Raji (cell line): ENCODE data around the gene ECI2.

ENCODE experiments used
- POLR2A ChIP-seq: IDR thresholded peaks from 2 replicates; pipeline ENCODE4 v1.6.1; 2011; ENCODE audit warnings: low read depth, low read length, control low read depth; ENCODE audit not compliant: insufficient read depth

Gene ECI2

GRCh38 chr6:4125933-4126864 is 9.2 kb downstream of the ECI2 start:
- TF ChIP-seq POLR2A = no peak

- no peak for TF ChIP-seq POLR2A
These were observed 9.9 kb downstream of the ECI2 start for GRCh38 chr6:4125500-4125899.

GRCh38 chr6:4124351-4124750 is 11.0 kb downstream of the ECI2 start:
- TF ChIP-seq POLR2A = no peak

GRCh38 chr6:4115741-4116140 is 19.6 kb downstream of the ECI2 start:
- TF ChIP-seq POLR2A = no peak

- TF ChIP-seq POLR2A = no peak
These were observed 21.3 kb downstream of the ECI2 start for GRCh38 chr6:4114123-4114522.

- TF ChIP-seq POLR2A = no peak
These were observed 21.7 kb downstream of the ECI2 start for GRCh38 chr6:4113649-4114048.

- TF ChIP-seq POLR2A = no peak
These were observed 23.0 kb downstream of the ECI2 start for GRCh38 chr6:4112366-4112765.

- TF ChIP-seq POLR2A = no peak
These were observed 26.7 kb downstream of the ECI2 start for GRCh38 chr6:4108561-4109093.

- TF ChIP-seq POLR2A = no peak
These were observed 27.5 kb downstream of the ECI2 start for GRCh38 chr6:4107873-4108272.

- TF ChIP-seq POLR2A = no peak
These were observed 29.3 kb downstream of the ECI2 start for GRCh38 chr6:4105980-4106536.

GRCh38 chr6:4103929-4104328 is 31.4 kb downstream of the ECI2 start:
- no peak for TF ChIP-seq POLR2A

GRCh38 chr6:4102687-4103244 is 32.6 kb downstream of the ECI2 start:
- TF ChIP-seq POLR2A = no peak

GRCh38 chr6:4101298-4101697 is 34.1 kb downstream of the ECI2 start:
- no peak for TF ChIP-seq POLR2A

GRCh38 chr6:4100655-4101054 is 34.7 kb downstream of the ECI2 start:
- TF ChIP-seq POLR2A = no peak

- no peak for TF ChIP-seq POLR2A
These were observed 42.1 kb downstream of the ECI2 start for GRCh38 chr6:4093288-4093687.

- no peak for TF ChIP-seq POLR2A
These were observed 43.4 kb downstream of the ECI2 start for GRCh38 chr6:4091941-4092340.
